ENCODE data around the gene KREMEN2.
"Not testable (repeated sequence)": the region's sequence is repeated elsewhere in the genome, so short reads cannot be mapped to it uniquely, and the experiment has no call there.

Gene KREMEN2

GRCh38 chr16:2939968-2940367 is 24.1 kb upstream of the KREMEN2 start:
- in situ Hi-C loops (cut with HindIII; ENCODE audit: low sequenced_read_pairs), result no loop called here

DNA sequence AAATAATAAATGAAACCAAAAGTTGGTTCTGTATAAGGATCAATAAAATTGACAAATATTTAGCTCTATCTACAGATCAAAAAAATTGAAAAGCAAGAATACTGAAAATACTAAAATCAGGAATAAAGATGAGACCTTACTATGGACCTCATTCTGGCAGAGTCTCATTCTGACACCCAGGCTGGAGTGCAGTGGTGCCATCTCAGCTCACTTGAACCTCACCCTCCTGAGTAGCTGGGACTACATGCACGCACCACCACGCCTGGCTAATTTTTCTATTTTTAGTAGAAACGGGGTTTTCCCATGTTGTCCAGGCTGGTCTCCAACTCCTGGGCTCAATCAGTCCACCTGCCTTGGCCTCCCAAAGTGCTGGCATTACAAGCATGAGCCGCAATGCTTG is 22.0 kb upstream of the KREMEN2 start:
- in situ Hi-C loops (cut with HindIII; ENCODE audit: low sequenced_read_pairs), result no loop called here

- in situ Hi-C loops (cut with HindIII; ENCODE audit: low sequenced_read_pairs), result not testable (repeated sequence)
Measured at GRCh38 chr16:2943716-2944115, 20.4 kb upstream of the KREMEN2 start.

DNA sequence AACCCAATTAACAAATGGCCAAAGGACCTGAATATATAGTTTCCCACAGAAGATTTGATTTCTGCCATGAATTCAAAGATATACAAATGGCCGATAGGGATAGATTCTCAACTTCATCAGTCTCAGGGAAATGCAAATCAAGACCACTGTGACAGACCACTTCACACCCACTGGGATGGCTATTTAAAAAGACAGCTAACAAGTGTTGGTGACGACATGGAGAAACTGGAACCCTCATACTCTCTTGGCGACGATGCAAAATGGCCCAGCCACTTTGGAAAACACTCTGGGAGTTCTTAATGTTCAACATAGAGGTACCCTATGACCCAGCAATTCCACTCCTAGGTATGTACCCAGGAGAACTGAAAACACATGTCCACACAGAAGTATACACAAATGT is 17.4 kb upstream of the KREMEN2 start:
- in situ Hi-C loops (cut with HindIII; ENCODE audit: low sequenced_read_pairs), result no loop called here

DNA sequence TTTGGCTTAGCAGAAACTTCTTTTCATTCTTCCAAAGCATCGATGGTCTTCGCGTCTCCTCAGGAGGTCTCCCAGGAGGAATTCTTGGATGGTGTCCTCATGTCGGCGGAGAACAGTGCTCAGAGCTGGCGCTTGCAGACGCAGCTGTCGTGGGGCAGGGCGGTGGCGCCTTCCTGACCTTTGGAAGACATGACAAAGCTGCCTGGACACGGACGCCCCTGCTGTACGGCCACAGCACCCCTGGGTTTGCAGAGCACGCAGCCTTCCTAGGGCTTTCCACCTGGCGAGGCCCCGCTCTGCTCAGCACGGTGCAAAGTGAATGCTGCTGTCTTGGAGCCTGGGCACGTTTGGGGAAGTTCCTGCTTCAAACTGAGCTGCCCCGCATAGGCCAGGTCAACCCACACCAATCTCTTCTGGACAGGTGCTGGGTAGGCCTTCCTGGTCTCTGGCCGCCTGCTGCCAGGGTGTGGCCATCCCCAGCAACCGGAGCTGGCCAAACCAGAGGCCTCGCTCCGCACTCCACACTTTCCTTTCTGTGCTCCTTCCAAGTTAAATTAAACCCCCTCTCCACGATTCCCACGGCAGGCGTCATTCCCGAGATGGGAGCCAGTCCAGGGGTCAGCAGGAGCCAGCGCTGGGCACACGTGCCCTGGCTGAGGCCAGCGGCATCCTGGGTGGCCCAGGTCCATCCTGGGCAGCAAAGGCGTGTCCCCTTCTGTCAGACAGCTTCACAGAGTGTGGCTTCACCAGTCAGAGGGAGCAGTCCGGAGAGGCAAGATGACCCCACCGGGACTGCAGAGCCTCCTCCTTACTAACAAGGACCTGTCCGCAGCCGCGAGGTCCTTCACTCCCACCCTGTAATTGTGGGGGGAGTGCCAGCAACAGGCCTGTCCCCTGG is 15.0 kb upstream of the KREMEN2 start:
- in situ Hi-C loops (cut with HindIII; ENCODE audit: low sequenced_read_pairs), result no loop called here

DNA sequence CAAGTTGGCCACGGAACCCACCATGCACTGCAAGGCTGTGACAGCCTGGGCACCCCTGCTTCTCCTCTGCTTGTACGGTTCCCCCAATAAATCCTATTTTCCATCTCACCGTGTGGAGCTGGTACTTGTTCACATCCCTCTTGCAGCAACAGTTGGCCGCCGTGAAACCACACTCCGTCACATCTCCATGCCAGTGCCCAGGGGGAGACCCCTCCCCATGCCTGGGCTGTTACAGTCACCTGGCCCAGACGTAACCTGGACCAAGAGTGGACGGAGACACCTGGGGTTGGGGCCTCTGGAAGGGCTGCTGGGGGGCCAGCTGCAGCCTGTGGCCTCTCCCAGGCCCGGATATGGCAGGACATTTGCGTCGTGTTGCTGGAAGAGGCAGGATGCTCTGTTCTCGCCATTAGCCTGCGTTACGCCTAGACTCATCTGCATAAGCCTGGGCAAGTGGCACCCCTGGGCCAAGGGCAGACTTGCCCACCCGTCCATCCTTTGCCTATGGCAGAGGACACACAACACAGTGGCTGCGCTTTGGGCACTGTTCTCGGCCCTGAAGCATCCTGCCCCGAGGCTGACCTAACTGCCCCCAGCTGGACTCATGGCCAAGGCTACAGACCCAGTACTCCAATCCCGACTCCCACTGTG is 14.2 kb upstream of the KREMEN2 start:
- in situ Hi-C loops (cut with HindIII; ENCODE audit: low sequenced_read_pairs), result no loop called here

- in situ Hi-C loops (cut with HindIII; ENCODE audit: low sequenced_read_pairs), result no loop called here
Measured at GRCh38 chr16:2950353-2950724, 13.7 kb upstream of the KREMEN2 start.

- in situ Hi-C loops (cut with HindIII; ENCODE audit: low sequenced_read_pairs), result no loop called here
Measured at GRCh38 chr16:2950773-2951172, 13.3 kb upstream of the KREMEN2 start.

- in situ Hi-C loops (cut with HindIII; ENCODE audit: low sequenced_read_pairs), result no loop called here
Measured at GRCh38 chr16:2952679-2953078, 11.4 kb upstream of the KREMEN2 start.

GRCh38 chr16:2953706-2954627 is 10.1 kb upstream of the KREMEN2 start:
- in situ Hi-C loops (cut with HindIII; ENCODE audit: low sequenced_read_pairs), result no loop called here

DNA sequence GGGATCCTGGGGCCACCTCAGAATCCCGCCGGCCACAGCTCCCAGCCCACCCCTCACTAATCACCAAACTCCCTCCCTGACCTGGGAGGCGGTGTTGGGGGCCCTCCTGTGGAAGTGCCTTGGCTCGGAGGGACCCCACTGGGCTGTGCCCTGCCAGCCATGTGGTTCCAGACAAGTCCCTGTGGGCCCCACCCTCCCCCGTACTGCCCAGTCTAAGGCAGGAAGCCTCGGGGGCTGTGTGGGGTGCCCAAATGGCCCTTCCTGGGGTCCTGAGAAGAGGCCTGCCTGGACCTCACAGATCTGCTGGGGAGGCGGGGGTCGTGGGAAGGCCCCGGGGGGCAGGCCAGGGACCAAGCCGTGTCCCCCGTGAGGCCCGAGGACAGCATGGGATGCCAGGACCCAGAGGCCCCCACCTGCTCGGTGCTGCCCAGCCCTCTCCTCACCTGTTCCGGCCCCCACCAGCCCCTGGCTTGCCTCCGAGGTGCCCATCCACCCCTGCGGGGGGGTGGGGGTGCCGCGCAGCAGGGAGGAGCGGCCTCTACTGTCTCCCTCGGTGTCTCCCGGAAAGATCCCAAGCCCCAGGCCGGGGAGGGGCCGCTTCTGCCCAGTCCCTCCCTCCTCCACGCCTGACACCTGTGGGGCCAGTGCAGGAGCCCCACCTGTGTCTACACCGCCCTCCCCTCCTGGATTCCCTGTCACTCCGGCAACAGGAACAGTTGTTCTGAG is 9.3 kb upstream of the KREMEN2 start:
- in situ Hi-C loops (cut with HindIII; ENCODE audit: low sequenced_read_pairs), result no loop called here

- in situ Hi-C loops (cut with HindIII; ENCODE audit: low sequenced_read_pairs), result no loop called here
Measured at GRCh38 chr16:2955438-2955778, 8.7 kb upstream of the KREMEN2 start.

- in situ Hi-C loops (cut with HindIII; ENCODE audit: low sequenced_read_pairs), result no loop called here
Measured at GRCh38 chr16:2955779-2956578, 8.1 kb upstream of the KREMEN2 start.

DNA sequence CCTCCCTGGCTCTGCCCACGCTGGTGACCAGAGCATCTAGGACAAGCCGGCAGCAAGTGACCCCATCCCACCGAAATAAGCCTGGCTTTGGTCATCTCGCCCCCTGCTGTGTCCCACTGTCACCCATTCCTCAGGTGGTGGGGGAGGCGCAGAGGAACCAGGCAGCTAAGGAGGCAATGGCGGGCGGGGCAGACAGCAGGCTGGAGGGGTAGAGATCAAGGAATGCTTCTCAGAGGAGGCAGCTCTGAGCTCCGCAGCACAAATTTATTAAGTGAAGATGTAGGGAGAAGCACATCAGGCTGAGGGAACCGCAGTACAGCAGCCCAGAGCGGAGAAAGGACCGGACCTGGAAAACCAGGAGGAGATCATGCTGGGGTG is 7.5 kb upstream of the KREMEN2 start:
- in situ Hi-C loops (cut with HindIII; ENCODE audit: low sequenced_read_pairs), result no loop called here

DNA sequence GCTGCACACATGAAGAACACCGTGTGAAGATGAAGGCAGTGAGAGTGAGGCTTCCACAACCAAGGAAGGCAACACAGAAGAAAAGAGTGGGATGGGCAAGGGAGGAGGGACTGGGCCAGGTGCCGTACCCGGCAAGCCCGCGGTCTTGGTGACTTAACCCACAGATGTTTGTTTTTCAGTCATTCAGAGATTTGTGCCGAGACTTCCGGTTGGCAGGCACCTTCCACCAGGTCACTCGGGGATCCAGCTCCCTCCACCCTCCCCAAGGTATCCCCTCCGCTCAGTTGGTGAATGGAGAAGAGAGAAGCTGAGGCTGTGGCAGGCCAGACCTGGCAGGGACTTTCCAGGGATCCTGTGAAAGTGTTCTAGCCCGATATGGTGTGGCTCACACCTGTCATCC is 4.9 kb upstream of the KREMEN2 start:
- in situ Hi-C loops (cut with HindIII; ENCODE audit: low sequenced_read_pairs), result no loop called here

- in situ Hi-C loops (cut with HindIII; ENCODE audit: low sequenced_read_pairs), result no loop called here
Measured at GRCh38 chr16:2960183-2961010, 3.7 kb upstream of the KREMEN2 start.

DNA sequence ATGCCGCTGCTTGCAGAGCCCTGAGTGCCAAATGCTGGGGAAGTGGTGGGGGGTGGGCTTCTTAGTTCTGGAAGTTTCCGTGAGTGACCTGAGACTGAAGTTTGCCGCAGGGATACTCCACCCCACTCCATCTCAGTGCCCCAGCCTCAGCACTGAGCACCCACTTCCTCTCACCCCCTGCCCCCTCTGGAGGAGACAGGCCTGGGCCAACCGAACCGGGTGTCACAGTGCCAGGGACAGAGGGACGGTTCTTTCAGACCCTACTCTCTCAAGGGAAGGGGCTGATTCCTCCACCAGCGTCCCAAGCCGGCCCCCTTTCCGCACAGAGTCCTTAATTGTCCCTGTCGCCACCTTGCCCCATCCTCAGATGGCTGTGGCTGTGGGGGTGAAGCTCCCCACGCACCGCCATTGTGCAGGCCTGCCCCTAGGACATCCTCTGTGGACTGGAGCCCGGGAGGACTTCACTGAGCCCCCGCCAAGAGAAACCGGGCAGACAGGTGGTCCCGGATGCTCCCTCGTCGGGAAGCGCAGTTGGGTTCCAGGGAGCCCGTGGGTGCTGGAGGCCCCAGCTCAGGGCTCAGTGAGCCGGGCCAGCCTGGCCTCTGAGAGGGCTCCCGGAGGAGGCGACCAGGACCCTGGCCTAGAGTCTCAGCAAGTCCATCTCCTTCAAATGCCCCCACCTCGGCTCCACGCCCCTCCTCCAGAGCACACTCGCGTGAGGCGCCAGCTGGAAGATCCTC is 1.6 kb upstream of the KREMEN2 start:
- in situ Hi-C loops (cut with HindIII; ENCODE audit: low sequenced_read_pairs), result no loop called here

- in situ Hi-C loops (cut with HindIII; ENCODE audit: low sequenced_read_pairs), result no loop called here
Measured at GRCh38 chr16:2963074-2963722, 877 bp upstream of the KREMEN2 start.

Data from DLD1 (cell line).